GM21786 (cell line): ENCODE measurements around the gene ZNF415.
A peak's percentile ranks its signal among the peaks of the same experiment; 100 is the strongest.
"Not testable (repeated sequence)": the region's sequence is repeated elsewhere in the genome, so short reads cannot be mapped to it uniquely, and the experiment has no call there.

Experiments used
- ATAC-seq: cut with Tn5 transposase; IDR thresholded peaks from one replicate; pipeline ENCODE4 v1.9.1; 2021; ENCODE audit not compliant: unreplicated experiment

ZNF415 gene

GRCh38 chr19:53103234-53104203 lies 29.2 kb downstream of the ZNF415 start, which contains the start of gene ZNF160:
TSS of gene ZNF160 (minus strand) at chr19:53103422. CDS start at chr19:53086276, 17,146 bp downstream.
- ATAC-seq, result peak; percentile 95

- no peak for ATAC-seq
Observed at GRCh38 chr19:53102756-53103233, 29.9 kb downstream of the ZNF415 start.

GRCh38 chr19:53102206-53102755 lies 30.4 kb downstream of the ZNF415 start:
- no peak for ATAC-seq

DNA sequence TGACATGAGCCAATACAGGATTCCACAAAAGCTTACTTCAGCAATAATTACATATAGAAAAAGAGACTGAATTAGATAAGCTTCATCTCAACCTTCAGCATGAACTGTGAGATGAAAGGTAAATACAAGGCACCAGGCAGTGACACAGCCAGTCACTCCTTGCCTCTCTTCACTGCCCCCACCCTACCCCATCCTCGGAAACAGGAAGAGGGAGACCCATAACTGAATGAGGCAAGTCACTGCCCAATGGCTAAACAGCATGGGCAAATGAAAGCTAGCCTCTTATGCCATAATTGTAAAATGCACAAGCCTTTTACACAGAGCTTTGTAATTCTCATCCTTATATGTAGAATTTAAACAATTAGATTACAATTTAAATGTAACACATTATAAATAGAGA lies 31.2 kb downstream of the ZNF415 start:
- no peak for ATAC-seq

DNA sequence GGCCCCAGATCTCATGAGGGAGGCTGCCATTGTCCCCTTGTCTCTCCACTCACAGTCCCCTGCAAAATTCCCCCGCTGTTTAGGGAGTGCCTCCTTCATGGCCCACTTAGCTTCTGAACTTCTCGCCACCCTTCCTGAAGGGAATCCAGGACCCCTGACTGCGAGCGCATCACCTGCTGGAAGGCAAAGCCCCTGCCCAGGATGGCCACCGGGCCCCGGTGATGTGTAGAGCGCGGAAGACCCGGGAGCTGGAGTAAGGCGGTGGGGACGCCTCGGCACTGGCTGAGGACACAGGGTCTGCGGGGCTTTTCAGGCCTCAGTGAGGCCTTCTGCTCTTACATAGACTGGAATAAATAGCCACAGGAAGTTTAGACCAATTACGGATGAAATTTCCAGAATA lies 34.1 kb downstream of the ZNF415 start:
- ATAC-seq, result not testable (repeated sequence)

GRCh38 chr19:53096982-53097690 lies 35.6 kb downstream of the ZNF415 start:
- ATAC-seq, result not testable (repeated sequence)

- not testable (repeated sequence) for ATAC-seq
Observed at GRCh38 chr19:53096579-53096978, 36.1 kb downstream of the ZNF415 start.

DNA sequence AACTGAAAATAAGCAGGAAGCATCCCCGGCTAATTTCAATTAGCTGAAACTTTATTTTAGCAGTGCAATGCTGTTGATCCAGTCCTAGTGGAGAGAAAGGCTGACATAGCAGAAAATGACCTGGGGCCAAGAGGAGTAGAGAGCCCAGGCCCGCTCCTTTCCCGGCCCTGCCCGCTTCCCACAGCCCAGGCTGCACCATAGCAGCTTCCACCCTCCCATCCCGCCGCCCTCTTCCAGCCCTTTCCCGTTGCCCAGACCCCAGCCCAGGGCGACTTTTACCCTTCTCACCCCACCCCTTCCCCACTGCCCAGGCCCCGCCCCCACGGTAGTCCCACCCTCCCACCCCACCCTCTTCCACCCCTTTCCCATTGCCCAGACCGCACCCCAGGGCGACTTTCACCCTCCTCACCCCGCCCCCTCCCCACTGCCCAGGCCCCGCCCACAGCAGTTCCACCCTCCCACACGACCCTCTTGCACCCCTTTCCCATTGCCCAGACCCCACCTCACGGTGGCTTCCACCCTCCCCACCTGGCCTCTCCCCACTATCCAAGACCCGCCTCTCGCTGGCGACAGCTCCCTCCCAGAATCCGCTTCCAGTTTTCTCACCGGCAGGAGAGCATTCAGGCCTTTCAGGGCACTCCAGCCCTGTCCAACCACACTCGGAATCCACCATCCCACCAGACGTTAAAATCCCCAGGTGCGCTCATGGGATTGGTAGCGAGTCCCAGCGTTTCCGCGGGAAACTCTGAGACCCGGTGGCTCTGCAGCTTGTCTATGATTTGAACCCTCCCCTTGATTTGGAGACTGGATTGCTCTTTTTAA lies 37.7 kb downstream of the ZNF415 start:
- no peak for ATAC-seq

DNA sequence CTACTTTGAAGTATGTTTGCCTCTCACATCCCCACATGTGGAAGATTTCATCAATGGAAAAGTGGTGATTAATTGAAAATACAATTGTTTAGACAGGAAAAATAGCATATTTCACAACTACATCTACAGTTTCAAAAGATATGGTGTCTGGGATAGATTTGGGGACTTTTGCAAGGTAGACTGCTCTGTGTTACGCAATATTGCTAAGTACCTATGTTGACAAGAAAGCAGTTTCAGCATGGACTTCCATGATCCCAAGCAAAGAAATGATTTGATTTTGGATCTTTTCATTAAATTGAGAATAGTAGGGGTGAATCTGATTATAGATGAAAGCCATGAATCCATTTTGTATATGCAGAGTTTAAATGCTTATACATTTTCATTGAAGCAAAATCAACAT lies 40.0 kb downstream of the ZNF415 start:
- ATAC-seq, result no peak

DNA sequence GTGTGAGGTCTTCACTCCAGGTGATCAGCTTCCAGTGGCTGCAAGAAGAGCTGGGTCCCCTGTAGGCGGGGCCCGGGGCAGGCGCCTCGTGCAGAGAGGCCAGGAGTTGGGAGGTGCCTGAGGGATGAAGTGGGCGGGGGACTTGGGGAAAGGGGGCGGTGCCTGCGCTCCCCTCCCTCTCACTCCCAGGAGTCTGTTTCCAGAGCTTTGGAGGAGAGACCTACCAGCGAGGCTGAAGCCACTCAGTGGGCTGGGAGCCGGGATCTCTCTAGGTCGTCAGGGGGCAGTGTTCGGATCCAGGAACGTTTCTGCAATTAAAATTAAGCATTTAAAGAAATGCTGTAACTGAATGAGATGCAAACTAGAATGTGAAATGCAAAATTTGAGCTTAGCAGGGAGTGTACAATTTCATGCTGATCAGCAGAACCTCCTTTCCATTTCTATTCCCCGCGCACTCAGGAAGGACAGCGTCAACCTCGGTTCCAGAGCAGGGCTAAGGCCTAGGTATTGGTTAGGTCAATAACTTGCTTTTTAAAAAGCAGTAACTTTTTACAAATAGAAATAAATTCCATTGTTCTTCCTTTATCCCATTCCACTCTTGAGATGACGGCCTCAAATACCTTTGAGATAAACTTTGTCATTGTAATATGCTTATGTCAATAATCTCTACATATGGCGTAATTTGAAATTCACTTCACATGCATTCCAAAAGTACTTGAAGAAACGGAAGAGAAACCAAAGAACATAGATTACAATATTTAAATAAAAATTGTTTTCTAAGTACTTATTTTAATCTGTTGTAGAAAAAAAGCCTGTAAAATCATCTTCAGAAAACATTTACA lies 41.1 kb downstream of the ZNF415 start:
- ATAC-seq, result no peak

DNA sequence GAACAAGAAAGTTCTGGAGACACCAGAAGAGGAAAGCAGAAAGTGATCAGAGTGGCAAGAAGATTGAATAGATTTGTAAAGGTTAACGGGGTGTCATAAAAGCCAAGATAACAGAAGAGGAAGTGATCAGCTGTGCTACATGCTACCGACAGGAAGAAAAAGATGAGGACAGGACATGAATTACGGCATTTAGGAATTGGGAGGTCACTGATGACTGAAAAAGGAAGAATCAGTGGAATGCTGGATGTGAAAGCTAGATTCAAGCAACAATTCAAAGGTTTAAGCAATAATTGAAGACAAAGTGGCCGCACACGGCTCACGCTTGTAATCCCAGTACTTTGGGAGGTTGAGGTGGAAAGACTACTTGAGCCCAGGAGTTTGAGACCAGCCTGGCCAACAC lies 44.6 kb downstream of the ZNF415 start:
- no peak for ATAC-seq

GRCh38 chr19:53086949-53087348 lies 45.8 kb downstream of the ZNF415 start:
- no peak for ATAC-seq

- no peak for ATAC-seq
Observed at GRCh38 chr19:53085496-53085895, 47.2 kb downstream of the ZNF415 start.

- no peak for ATAC-seq
Observed at GRCh38 chr19:53082929-53083328, 49.8 kb downstream of the ZNF415 start.

DNA sequence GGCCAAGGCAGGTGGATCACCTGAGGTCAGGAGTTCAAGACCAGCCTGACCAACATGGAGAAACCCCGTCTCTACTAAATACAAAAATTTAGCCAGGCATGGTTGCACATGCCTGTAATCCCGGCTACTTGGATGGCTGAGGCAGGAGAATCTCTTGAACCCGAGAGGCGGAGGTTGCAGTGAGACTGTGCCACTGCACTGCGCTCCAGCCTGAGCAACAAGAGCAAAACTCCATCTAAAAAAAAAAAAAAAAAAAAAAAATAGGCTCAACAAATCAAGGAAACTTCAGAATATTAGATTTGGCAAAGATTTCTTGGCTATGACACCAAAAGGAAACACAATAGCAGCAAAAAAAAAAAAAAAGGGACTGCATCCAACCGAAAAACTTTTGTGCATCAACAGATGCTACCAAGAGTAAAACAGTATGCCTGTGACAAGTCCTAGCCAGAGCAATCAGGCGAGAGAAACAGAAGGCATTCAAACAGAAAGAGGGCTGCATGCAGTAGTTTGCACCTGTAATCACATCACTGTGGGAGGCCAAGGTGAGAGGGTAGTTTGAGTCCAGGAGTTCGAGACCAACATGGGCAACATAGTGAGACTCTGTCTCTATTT lies 53.3 kb downstream of the ZNF415 start:
- no peak for ATAC-seq

GRCh38 chr19:53078668-53079067 lies 54.0 kb downstream of the ZNF415 start:
- no peak for ATAC-seq

DNA sequence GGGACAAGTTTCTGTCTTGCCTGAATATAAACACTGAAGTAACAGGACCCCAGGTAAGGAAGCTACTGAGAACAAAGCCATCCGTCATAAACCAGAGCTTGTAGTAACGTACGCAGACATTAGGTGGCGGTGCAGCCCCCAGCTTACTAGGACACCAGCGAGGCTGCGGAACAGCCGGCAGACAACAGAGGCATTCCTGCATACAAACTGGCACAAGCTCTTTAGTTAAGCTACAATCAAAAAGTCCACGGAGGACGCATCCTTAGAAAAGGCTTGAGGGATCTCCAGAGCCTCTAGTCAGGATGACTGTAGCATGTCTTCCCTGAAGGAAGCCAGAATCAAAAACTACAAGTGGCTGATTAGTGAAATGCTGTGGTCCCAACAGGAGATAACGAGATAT lies 55.7 kb downstream of the ZNF415 start:
- ATAC-seq, result no peak

DNA sequence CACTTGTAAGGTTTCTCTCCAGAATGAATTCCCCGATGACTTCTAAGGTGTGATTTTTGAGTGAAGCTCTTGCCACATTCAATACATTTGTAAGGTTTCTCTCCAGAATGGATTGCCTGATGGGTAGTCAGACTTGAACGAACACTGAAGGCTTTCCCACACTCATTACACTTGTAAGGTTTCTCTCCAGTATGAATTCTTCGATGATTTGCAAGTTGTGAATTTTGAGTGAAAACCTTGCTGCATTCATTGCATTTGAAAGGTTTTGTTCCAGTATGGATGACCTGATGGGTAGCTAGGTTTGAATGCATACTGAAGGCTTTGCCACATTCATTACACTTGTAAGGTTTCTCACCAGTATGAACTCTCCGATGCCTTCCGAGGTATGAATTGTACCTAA lies 63.9 kb downstream of the ZNF415 start:
- ATAC-seq, result no peak

GRCh38 chr19:53068199-53068598 lies 64.5 kb downstream of the ZNF415 start:
- ATAC-seq, result no peak
